Measurements from ENCODE around the gene PRDM16. TPM values are rescaled to one million over a fixed set of nuclear protein-coding genes. Genes with fewer than 3 reads are reported as not detected.

PRDM16 gene
- total RNA-seq, 1 experiment from 2014 or later: 0.09 TPM

DNA sequence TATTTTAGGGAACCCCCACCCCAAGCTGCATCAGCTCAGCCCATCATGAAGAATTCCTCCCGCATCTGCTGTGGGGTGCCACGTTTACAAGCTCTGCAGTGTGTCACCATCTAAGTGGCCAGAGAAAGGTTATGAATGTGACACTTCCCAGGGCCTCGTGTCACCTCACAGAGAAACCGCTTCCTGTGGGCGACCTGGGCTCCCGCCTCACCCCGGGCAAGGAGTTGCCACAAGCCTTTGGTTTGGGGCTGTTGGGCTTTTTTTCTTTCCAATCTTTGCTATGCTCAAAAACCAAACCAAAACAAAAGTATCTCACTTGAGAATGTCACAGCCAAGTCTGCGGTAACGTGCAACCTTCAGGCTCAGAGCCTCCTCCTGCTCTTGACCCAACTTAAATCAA is 303.3 kb downstream of the PRDM16 start:
- H3K4me1 Mint-ChIP-seq (ENCODE audit: low read depth, unreplicated experiment): no peaks in the 10 kb centered on the region
- no peak overlapping the region for H3K4me3 Mint-ChIP-seq (ENCODE audit: low read depth, unreplicated experiment)
- no peak for DNase-seq
- H3K27me3 Mint-ChIP-seq (ENCODE audit: unreplicated experiment): peaks cover 97% of the 10 kb centered on the region
- peaks cover 8% of the 10 kb centered on the region for H3K9me3 Mint-ChIP-seq (ENCODE audit: low read depth, unreplicated experiment)
- no peak overlapping the region for H3K27ac Mint-ChIP-seq (ENCODE audit: unreplicated experiment)
- no TSS peak for BruUV-seq (replicated peaks)
- no peak for TF ChIP-seq CTCF (IDR thresholded peaks at IDR 0.05; ENCODE audit: unreplicated experiment)
- CTCF ChIA-PET: no interaction called here
- intact Hi-C loops (cut with micrococcal nuclease; ENCODE audit: unreplicated experiment): no loop called here
- no peaks in the 10 kb centered on the region for H3K36me3 Mint-ChIP-seq (ENCODE audit: insufficient read depth, unreplicated experiment)

GRCh38 chr1:3373175-3373574 is 304.2 kb downstream of the PRDM16 start:
- H3K4me3 Mint-ChIP-seq (ENCODE audit: low read depth, unreplicated experiment): no peak overlapping the region
- no peaks in the 10 kb centered on the region for H3K4me1 Mint-ChIP-seq (ENCODE audit: low read depth, unreplicated experiment)
- peaks cover 97% of the 10 kb centered on the region for H3K27me3 Mint-ChIP-seq (ENCODE audit: unreplicated experiment)
- TF ChIP-seq CTCF (IDR thresholded peaks at IDR 0.05; ENCODE audit: unreplicated experiment): no peak
- DNase-seq: no peak
- CTCF ChIA-PET: no interaction called here
- no peak overlapping the region for H3K27ac Mint-ChIP-seq (ENCODE audit: unreplicated experiment)
- peaks cover 8% of the 10 kb centered on the region for H3K9me3 Mint-ChIP-seq (ENCODE audit: low read depth, unreplicated experiment)
- H3K36me3 Mint-ChIP-seq (ENCODE audit: insufficient read depth, unreplicated experiment): no peaks in the 10 kb centered on the region
- intact Hi-C loops (cut with micrococcal nuclease; ENCODE audit: unreplicated experiment): no loop called here
- no TSS peak for BruUV-seq (replicated peaks)

DNA sequence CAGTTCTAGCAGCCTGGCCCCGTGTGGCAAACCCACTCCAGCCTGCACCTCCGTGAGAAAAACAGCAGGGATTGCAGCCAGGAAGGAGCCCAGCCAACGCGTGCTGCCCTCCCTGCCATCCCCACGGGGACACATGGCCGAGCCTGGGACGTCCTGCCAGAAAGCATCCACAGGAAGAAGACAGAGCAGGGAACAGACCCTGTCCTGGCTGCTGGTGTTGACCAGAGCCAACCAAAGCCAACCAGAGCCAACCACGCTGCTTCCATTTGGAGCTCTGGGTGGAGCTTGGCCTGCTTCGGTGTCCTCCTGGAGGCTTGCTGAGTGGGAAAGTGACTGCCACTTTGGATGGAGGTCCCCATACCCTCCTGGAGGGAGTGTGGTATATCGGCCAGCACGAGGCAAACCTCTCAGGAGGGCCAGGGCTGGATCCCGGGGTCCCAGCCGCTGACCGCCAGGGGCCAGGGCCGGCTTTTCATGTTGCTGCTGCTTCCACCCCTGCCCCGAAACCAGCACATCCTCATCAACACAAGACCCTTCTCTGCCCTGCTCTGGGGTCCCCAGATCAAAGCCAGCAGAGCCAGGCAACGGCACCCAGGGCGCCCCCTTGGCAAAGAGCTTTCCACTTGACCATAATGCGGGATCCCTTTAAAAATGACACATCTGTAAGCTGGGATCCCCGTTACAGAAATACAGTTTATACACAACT is 304.9 kb downstream of the PRDM16 start:
- intact Hi-C loops (cut with micrococcal nuclease; ENCODE audit: unreplicated experiment): no loop called here
- no TSS peak for BruUV-seq (replicated peaks)
- Mint-ChIP-seq H3K4me3 (ENCODE audit: low read depth, unreplicated experiment) (no peak overlapping the region), H3K36me3 (ENCODE audit: insufficient read depth, unreplicated experiment) (no peaks in the 10 kb centered on the region), H3K9me3 (ENCODE audit: low read depth, unreplicated experiment) (peaks cover 8% of the 10 kb centered on the region), H3K27me3 (ENCODE audit: unreplicated experiment) (peaks cover 91% of the 10 kb centered on the region), H3K27ac (ENCODE audit: unreplicated experiment) (no peak overlapping the region), H3K4me1 (ENCODE audit: low read depth, unreplicated experiment) (no peaks in the 10 kb centered on the region)
- CTCF ChIA-PET: no interaction called here
- DNase-seq: no peak
- TF ChIP-seq CTCF (IDR thresholded peaks at IDR 0.05; ENCODE audit: unreplicated experiment): no peak

DNA sequence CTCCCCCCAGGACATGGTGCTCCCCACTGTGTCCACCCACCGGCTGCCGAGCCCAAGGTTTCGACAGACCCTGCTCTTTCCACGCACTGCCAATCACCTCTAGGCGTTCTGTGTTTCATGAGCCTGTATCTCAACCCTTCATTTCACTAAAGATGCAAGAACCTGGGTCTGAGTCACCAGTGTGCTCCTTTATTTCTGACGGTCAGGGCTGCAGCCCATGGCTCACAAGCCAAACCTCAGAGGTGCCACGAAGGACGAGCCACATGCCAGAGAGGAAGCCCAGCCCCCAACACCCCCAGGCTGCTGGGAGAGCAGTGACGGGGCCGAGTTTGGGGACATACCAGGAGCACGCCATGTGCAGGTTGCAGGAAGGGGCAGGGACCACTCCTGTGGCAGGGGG is 306.2 kb downstream of the PRDM16 start:
- intact Hi-C loops (cut with micrococcal nuclease; ENCODE audit: unreplicated experiment): no loop called here
- Mint-ChIP-seq H3K27me3 (ENCODE audit: unreplicated experiment) (peaks cover 77% of the 10 kb centered on the region), H3K27ac (ENCODE audit: unreplicated experiment) (no peak overlapping the region), H3K4me1 (ENCODE audit: low read depth, unreplicated experiment) (no peaks in the 10 kb centered on the region), H3K36me3 (ENCODE audit: insufficient read depth, unreplicated experiment) (no peaks in the 10 kb centered on the region), H3K9me3 (ENCODE audit: low read depth, unreplicated experiment) (peaks cover 8% of the 10 kb centered on the region), H3K4me3 (ENCODE audit: low read depth, unreplicated experiment) (no peak overlapping the region)
- TF ChIP-seq CTCF (IDR thresholded peaks at IDR 0.05; ENCODE audit: unreplicated experiment): no peak
- CTCF ChIA-PET: no interaction called here
- no peak for DNase-seq
- BruUV-seq (replicated peaks): no TSS peak
